AG04450 (cell line): Measurements from ENCODE around the gene SLC9A2. TPM values are rescaled to one million over a fixed set of nuclear protein-coding genes. Genes with fewer than 3 reads are reported as not detected.
A peak's percentile ranks its signal among the peaks of the same experiment; 100 is the strongest.

ENCODE experiments used
- CTCF ChIA-PET: fragments of 300-600, 350-600 bp; formaldehyde crosslinking; extraction: SDS; loops from one replicate; lab custom pipeline; 2022; ENCODE audit warnings: antibody characterized with exemption, inconsistent platforms; lab: Charles Lee
- POLR2A ChIA-PET: fragments of 350-600 bp; formaldehyde crosslinking; extraction: SDS; loops from one replicate; lab custom pipeline; 2021; ENCODE audit warnings: antibody characterized with exemption, inconsistent platforms; lab: Yijun Ruan, JAX
- DNase-seq: peaks from one replicate; pipeline ENCODE4 v3.0.0-alpha.2; 2011; ENCODE audit warnings: low read depth, low spot score
- H3K27ac ChIP-seq: one replicate; pipeline ENCODE4 v1.5.1; 2012; ENCODE audit warnings: low read depth, low read length, control low read depth
- H3K27me3 ChIP-seq: one replicate; pipeline ENCODE4 v1.6.0; 2012; ENCODE audit warnings: low read length; ENCODE audit not compliant: control insufficient read depth, insufficient read depth
- H3K4me3 ChIP-seq: 2 replicates; pipeline ENCODE4 v1.5.1; 2011; ENCODE audit warnings: mild to moderate bottlenecking, low read depth, low read length, control low read depth
- H3K9me3 ChIP-seq: 2 replicates; pipeline ENCODE4 v1.5.1; 2012; ENCODE audit warnings: low read length; ENCODE audit not compliant: control insufficient read depth, insufficient read depth
- CTCF ChIP-seq: IDR thresholded peaks from 2 replicates; pipeline ENCODE4 v1.5.1; 2011; ENCODE audit warnings: low read depth, low read length, control low read depth, inconsistent platforms
- polyA plus RNA-seq: library from polyadenylated mRNA; depleted of rRNA; stranded (reverse); fragments of >200 nt; gene quantifications from 2 replicates; pipeline ENCODE4 v1.2.3, GENCODE V29; 2011

The SLC9A2 gene
- polyA plus RNA-seq, 1 experiment = not detected

GRCh38 chr2:102736410-102737409 lies 117.4 kb downstream of the SLC9A2 start:
- CTCF ChIA-PET = interaction anchor here (0.5 to 10.8 kb wide), 7 partner anchors 17 to 264 kb away, joined by 3 to 134 read pairs (median 3); partner anchors contain the start of gene SLC9A4
- POLR2A ChIA-PET = no interaction called here
- Histone ChIP-seq H3K27me3 (no peaks in the 10 kb centered on the region), H3K4me3 (peak overlapping the region; percentile 84), H3K9me3 (no peaks in the 10 kb centered on the region), H3K27ac (no peak overlapping the region)
- DNase-seq = no peak
- TF ChIP-seq CTCF = peak; percentile 31; the same call in 1 of the 2 replicates

GRCh38 chr2:102737431-102737830 lies 118.1 kb downstream of the SLC9A2 start:
- CTCF ChIA-PET = interaction anchor here (3.1 to 10.8 kb wide), 2 partner anchors 16 to 69 kb away, joined by 22 to 134 read pairs; no protein-coding TSS in a partner anchor

GRCh38 chr2:102743259-102743658 lies 123.9 kb downstream of the SLC9A2 start:
- H3K27ac ChIP-seq = no peak overlapping the region
- ChIA-PET CTCF (interaction anchor here (1.7 to 4.7 kb wide), 2 partner anchors 9 to 63 kb away, joined by 4 to 58 read pairs; no protein-coding TSS in a partner anchor), POLR2A (no interaction called here)
- H3K27me3 ChIP-seq = no peaks in the 10 kb centered on the region
- H3K9me3 ChIP-seq = no peaks in the 10 kb centered on the region
- DNase-seq = no peak
- no peak overlapping the region for H3K4me3 ChIP-seq
- no peak for TF ChIP-seq CTCF

More at GRCh38 chr2:102737431-102737830, 118.1 kb downstream of the SLC9A2 start:
- no peak for TF ChIP-seq CTCF
- H3K27ac ChIP-seq = no peak overlapping the region
- H3K4me3 ChIP-seq = peak overlapping the region; percentile 84; the same call in 1 of the 2 replicates
- DNase-seq = no peak
- POLR2A ChIA-PET = no interaction called here
- no peaks in the 10 kb centered on the region for H3K27me3 ChIP-seq
- H3K9me3 ChIP-seq = no peaks in the 10 kb centered on the region

- DNase-seq = no peak
- Histone ChIP-seq H3K4me3 (no peak overlapping the region), H3K27ac (no peak overlapping the region), H3K9me3 (no peaks in the 10 kb centered on the region), H3K27me3 (no peaks in the 10 kb centered on the region)
- TF ChIP-seq CTCF = no peak
- ChIA-PET CTCF (interaction anchor here (1.1 to 1.6 kb wide), 3 partner anchors 8 to 58 kb away, joined by 3 to 10 read pairs (median 5); no protein-coding TSS in a partner anchor), POLR2A (no interaction called here)
These were observed 128.8 kb downstream of the SLC9A2 start for GRCh38 chr2:102748107-102748506.
